HG03432 (cell line): ENCODE data around the gene NSG2.
"Not testable (repeated sequence)": the region's sequence is repeated elsewhere in the genome, so short reads cannot be mapped to it uniquely, and the experiment has no call there.

Experiments used
- ATAC-seq: cut with Tn5 transposase; IDR thresholded peaks from one replicate; pipeline ENCODE4 v1.9.1; 2021; ENCODE audit warnings: mild to moderate bottlenecking, moderate library complexity; ENCODE audit not compliant: unreplicated experiment

Gene NSG2

DNA sequence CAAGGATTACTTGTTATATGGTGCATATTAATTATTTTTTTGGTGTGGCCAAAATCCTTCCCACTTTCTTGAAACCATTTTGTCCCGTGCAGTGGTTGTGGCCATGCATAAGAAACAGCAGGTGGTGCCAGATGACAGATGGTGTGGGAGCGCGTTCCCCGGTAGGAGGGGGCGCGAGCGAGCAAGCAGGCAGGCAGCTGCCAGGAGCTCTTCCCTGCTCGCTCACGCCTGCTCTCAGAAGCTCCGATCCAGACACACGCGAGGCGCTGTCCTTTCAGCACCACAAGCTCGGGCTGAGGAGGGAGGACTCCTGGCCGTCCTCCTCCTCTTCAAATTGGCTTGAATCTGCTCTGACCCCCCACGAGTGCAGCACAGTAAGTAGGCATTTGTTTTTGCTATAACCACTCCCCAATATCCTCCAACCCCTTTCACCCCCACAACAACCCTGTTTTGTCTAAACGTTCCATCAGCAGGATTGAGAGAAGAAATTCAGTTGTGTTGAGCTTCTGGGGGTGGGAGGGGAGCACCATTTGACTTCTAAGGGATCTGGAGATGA lies at the start of gene NSG2:
NSG2 (plus strand) TSS at position 237 of the 556 bp plus-strand sequence. CDS start 1,050 bp downstream, outside the sequence.
- peak; percentile 99 for ATAC-seq

DNA sequence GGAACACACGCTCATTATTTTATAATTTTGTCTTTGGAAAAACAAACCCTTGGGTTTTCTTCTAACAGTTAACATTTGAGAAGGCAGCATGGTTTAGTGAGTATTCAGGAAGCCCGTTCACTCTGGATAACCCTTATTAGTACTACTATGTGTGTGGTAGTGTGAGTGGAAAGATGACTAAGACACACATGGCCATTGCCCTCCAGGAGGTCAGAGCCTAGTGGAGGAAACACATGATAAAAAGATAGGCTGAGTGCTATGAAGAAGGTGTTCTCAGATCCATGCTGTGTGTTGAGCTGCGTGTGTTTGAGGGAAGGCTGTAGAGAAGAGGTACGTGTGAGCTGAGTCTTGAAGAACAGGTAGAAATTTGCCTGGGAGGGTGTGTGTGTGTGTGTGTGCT lies 48.2 kb upstream of the NSG2 start:
- no peak for ATAC-seq

DNA sequence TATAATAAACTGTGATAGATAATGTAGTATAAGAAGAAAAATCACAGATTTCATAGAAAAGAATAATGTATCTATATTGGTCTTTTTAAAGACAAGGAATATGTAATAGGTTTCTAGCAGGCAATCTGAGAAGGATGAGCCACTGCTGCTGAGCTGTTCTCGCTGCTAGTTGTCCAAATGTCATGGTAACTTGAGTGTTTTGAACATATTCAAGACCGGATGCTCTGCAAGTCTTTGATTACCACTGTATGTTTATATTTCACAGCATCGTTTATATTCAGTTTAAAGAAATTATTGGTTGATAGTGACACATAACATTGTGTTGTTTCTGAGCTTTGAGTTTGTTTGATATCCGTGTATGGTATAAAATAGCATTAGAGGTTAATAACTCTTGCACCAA lies 47.0 kb upstream of the NSG2 start:
- ATAC-seq, result no peak

DNA sequence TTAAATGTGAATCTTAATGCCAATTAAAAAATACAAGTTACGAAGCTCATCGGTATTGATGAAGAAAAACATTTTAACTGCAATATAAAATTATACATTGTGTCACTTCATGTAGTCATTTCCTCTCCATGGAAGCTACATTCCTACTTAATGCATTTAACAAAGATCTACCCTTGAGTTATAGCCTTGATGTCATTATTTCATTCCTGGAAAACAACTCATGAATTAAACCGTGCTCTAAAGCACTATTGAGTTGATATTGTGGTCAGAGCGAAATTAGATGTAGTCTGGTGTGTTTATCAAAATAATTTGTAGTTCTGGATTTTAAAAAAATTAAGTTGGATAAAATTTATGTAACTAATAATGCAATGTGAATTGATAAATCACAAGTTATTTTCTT lies 45.4 kb upstream of the NSG2 start:
- no peak for ATAC-seq

DNA sequence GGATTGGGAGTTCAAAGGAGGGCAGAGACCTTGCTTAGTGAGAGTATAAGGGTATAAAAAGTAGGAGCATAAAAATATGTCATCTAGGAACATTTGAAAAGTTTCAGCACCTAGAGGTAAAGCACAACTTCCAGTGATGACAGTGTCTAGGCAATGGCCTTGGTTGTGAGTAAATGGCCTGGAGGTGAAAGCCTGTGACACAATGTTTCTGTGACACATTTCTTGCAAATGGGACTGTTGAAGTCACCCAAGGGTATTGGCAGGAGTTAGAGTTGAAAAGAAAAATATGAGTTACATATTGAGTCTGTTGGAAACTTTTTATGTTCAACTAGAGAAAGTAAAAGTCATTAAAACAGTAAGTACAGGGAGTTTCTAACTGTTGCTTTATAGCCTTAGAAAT lies 41.7 kb upstream of the NSG2 start:
- ATAC-seq, result no peak

DNA sequence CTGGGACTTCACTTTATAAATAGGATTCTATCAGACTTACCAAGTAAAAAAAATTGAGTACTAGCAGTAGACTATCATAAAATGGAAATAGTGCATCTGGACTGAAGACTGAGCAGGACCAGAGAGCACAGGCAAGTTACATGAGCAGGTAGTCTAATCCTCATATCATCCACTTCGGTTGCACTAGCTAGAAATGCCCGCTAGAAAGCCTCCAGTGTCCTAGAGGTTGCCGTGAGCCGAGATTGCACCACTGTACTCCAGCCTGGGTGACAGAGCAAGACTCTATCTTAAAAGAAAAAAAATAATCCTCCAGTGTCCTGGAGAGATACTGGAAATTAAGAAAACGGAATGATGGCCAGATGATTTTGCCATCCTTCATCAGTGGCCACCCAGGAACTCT lies 36.6 kb upstream of the NSG2 start:
- ATAC-seq, result no peak

DNA sequence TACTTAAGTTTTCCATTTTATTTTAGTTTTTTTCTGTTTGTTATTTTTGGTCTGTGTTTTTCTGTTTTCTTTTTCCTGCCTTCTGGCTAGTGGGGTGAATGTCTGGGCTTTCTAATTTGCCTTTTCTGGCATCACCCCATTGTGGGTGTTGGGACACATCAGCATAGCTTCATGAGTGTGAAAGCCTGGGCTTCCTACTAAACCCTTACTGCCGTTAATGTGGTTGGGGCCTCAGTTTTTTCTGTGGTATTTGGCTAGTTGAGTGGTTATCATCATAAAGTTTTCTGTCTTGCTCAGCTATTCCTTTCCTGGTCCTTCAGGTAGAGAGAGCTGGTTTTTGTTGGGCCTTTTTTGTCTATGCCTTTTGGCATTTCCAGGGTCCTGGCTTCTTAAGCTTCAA lies 35.1 kb upstream of the NSG2 start:
- no peak for ATAC-seq

DNA sequence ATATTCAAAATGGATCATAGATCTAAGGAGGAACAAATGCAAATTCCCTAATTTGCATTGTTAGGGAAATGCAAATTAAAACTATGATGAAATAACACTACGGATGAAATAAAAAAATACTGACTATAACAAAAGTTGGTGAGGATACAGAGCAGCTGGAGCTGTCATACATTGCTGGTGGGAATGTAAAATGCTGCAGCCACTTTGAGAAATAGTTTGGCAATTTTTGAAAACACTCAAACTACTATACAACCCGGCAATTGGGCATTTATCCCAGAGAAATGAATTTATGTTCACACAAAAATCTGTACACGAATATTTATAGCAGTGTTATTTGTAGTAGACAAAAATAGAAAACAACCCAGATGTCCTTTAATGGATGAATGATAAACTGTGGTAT lies 34.1 kb upstream of the NSG2 start:
- no peak for ATAC-seq

DNA sequence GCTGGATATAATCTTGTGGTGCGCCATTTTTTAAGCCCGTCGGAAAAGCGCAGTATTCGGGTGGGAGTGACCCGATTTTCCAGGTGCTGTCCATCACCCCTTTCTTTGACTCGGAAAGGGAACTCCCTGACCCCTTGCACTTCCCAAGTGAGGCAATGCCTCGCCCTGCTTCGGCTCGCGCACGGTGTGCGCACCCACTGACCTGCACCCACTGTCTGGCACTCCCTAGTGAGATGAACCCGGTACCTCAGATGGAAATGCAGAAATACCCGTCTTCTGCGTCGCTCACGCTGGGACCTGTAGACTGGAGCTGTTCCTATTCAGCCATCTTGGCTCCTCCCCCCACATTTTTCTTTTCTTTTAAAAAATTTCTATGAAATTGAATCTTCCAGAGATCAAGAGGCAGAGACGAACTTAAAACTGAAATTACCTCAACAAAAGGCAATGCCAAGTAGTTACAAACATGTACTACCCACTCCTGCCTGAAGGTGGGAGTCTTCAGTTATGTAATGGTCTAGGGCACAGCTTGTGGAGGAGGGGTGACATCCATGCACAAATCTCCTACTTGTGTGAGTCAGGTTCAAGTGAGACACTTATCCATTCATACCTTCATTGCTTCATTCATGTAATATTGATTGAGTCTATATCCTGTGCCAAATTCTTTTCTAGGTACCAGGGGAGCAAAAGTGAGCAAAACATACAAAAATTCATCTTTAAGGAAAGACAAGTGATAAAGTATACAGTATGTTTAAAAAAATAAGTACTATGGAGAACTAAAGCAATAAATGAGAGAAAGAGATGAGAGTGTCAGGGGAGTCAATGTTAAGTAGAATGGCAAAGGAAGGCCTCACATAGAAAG lies 25.2 kb upstream of the NSG2 start:
- not testable (repeated sequence) for ATAC-seq

DNA sequence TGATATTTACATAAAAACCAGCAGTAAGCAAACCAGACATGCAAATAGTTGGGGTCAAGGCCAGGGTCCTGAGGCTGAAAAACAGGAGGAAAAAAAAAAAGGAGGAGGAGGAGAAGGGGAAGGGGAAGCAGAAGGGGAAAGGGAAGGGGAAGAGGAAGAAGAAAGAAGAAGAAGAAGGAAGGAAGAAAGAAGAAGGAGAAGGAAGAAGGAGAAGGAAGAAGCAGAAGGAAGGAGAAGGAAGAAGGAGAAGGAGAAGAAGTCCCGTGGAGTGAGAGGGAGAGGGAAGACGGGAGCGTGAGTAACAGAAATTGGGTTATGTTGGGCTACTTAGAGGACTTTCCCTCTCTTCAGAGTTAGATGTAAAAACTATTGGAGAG lies 24.6 kb upstream of the NSG2 start:
- no peak for ATAC-seq

DNA sequence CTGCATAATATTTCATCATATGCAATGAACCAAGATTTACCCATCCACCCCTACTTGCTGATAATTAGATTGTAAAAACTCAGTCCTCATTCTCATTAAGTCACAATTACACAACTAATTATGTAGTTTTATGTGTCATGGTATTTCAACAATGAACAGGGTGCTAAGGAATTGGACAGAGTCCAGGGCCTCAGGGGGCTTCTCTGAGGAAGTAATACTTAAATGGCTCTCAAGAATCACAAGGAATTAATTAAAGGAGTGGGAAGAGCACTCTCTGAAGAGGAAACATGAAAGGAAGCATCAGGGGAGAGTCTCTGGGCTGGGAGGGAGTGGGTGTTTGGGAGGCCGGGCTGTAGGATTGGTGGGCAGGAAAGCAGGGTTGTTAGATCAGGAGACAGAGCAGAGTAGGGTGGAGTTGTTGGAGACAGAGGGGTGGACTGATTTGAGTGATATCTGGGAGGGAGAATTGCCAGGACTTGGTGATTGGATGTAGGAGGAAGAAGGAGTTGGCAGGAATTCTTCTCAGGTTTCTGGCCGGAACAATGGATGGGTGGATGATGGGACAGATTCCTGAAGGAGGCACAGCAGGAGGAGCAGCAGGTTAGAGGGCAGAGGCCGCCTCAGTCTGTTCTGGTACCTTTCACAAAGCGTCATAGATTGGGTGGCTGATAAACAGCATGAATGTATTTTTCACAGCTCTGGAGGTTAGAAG lies 23.0 kb upstream of the NSG2 start:
- no peak for ATAC-seq

DNA sequence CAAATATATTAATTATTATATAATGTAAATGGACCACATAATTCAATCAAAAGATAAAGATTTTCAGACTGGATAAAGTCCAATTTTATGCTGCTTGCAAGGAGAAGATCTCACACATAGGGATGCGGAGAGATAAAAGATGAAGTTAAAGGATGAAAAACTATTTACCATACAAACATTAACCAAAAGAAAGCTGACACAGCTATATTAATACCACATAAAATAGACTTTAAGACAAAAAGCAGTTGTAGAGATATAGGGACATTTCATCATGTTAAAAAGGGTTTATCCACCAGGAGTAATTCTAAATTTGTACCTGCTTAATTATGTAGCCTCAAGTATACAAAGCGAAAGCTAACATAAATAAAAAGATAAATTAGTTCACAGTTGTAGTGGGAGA lies 15.2 kb upstream of the NSG2 start:
- ATAC-seq, result no peak

DNA sequence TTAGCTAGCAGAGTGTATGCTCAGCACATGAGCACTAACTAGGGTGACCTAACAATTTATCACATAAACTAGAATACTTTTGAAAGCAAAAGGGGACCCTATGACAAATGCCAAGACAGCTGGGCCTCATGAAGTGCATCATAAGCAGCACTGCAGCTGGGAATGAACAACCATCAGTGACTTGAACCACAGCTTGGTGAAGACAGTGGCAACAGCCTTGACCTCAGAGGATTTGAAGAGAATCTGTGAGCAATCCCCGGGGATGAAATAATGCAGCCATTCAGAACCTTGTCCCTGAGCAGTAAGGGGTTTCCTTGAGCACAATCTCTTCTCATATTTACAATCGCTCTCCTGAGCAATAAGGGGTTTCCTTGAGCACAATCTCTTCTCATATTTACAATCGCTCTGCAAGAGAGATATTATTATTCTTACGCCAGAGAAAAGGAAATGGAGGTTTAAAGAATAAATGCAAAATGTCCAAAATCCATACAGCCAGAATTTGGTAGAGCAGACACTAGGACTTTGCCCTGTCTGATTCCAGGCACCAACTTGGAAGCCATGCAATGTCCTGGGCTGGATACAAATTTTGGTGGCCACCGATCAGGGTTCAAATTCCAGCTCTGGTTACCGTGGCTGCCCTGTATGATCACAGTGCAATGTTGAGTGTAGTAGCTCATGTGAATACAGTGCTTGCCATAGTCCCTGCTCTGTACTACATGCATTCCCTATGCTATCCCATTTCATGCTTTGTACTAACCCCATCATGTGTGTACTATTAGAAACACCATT lies 846 bp upstream of the NSG2 start:
- no peak for ATAC-seq

DNA sequence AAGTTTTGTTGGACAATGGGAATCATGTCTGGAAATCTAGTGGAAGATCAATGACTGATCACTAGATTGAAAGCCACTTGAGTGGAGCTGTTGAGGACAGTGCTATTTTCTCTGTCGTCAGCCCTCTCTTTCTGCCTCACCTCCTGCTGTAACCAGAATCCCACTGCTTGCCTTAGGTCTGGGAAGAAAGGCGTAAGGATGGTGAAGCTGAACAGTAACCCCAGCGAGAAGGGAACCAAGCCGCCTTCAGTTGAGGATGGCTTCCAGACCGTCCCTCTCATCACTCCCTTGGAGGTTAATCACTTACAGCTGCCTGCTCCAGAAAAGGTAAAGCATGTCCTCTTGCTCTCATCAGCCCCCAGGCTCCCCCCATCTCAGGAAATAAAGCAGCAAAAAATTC lies 1.1 kb downstream of the NSG2 start:
- no peak for ATAC-seq

DNA sequence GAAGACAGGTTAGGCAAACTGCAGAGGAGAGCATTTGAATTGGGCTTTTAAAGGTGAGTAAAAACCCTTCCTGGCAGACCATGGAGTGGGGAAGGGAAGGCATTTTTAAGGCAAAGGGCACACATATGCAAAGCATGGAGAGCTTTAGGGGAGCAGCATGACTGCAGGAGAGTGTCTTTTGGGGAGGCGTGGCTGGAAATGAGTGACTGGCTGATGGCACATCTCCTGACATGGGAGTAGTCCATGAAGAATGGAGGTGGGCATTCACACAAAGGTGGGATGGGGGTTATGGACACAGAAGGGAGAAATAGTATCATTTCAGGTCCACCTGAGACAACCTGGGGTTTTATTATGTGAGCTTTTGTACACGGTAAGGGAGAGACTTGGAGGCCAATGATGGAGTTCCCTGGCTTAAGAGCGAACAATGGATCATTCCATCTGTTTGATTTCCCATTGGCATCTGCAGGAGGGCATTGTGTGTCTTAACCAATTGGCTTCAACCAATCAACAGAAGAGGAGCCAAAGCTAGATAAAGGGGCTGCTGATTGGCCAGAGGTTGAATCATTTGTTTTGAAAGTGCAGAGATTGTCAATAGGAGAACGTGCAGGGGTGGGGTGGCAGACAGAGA lies 2.1 kb downstream of the NSG2 start:
- no peak for ATAC-seq

DNA sequence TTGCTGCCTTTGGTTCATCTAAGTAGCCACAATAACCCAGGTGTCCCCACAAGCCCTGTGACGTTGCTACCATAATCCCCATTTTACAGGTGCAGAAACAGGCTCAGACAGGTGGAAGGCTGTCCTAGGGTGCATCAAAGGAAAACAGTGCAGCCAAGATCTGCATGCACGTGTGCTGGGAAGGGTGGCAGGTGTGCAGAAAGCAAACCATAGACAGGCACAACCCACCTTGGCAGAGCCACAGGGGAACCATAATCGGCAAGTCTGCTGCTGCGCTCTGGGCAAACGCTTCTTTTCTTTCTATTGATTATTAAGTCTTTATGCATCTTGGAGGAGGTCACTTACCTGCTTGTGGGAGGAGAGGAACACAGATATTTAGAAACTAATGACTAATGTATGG lies 7.1 kb downstream of the NSG2 start:
- no peak for ATAC-seq

DNA sequence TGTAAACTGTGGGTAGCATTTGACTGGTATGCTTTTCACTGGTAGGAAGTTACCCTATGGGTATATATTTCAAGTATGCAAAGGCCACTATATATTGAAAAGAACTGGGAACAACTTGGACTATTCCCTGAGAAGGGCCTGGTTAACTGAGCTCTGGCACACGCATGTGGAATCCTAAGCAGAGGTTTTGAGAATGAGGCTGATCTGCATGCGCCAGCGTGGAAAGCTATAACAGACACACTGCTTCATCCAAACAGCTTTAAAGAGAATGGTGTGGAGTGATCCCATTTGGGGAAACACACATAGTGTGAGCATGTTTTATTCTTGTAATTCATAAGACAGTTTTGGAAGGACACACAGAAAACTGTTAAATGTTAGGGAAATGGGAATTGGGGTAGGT lies 8.4 kb downstream of the NSG2 start:
- ATAC-seq, result no peak

DNA sequence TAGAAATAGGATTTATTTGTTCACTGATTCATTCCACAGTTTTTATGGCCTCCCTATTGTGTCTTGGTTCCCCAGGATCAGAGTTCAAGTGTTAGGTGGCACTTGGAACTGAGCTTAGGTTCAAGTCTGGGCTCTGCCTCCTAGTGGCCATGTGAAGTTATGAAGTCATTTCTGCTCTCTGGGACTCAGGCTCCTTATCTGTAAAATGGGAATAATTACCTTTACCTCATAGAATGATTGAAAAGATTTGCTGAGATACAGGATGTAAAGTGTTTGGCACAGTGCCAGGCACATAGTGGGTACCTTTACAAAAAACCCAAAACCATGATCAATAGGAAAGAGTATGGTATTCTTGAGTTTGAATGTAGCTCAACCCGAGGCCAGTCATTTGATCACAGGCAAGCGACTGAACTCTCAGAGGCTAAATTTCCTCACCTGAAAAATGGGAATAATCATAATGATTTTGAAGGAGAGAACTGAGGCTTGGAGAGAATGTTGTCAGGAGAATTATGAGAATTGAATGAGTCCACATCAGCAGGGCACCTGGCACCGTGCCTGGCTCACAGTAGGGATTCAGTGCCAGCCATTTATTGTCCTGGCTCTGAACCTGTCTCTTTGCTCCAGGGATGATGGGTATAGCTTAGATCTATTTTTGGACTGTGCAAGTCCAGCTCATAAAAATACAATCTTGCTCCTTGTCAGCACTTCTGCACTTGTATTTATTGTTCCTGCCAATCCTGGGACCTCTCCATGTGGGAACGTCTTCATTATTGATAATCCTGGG lies 10.8 kb downstream of the NSG2 start:
- no peak for ATAC-seq

DNA sequence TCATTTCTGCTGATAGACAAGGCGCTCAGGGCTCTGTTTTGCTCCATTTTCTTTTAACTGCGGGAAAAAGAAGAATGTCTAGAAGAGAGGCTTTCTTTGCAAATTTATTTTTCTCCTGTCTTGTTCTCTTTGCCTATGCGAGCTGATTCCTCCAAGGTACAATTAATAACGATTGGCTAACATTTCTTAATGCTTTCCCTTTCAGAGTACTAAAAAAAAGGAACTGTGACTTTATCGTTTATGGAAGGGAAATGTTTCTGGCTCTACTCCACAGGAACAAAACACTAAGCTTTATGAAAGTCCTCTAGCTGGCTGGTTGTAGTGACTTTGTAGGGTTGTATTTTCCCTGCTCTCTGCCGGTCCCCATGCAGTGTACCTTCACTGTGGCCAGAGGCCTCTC lies 11.7 kb downstream of the NSG2 start:
- ATAC-seq, result no peak
